PC-3 (cell line): ENCODE results near the gene RPS8. TPM values are rescaled to one million over a fixed set of nuclear protein-coding genes. Genes with fewer than 3 reads are reported as not detected.
A peak's percentile ranks its signal among the peaks of the same experiment; 100 is the strongest.

Experiments
- ATAC-seq: fragments of 200-7000 bp; cut with Tn5 transposase; 2 replicates; pipeline ENCODE4 v1.9.1; 2020; ENCODE audit warnings: mild to moderate bottlenecking, moderate library complexity
- BruUV-seq: library from RNA; stranded (reverse); fragments of 400-500 nt; replicated peaks from 2 replicates; lab custom pipeline; 2021; lab: Mats Ljungman, UMichigan
- CTCF ChIA-PET: fragments of 300-600 bp; sonication (Branson Sonifier 250); formaldehyde crosslinking; loops from one replicate; lab custom pipeline; 2022; ENCODE audit warnings: antibody characterized with exemption; lab: Charles Lee
- POLR2A ChIA-PET: fragments of 300-600 bp; sonication (Branson Sonifier 250); formaldehyde crosslinking; loops from one replicate; lab custom pipeline; 2022; ENCODE audit warnings: antibody characterized with exemption; ENCODE audit not compliant: unreplicated experiment; lab: Charles Lee
- DNase-seq: peaks from one replicate; pipeline ENCODE4 v3.0.0-alpha.2; 2015
- H2AFZ ChIP-seq: fragments of 300-600 bp; sonication (generic); 2 replicates; pipeline ENCODE4 v1.6.0; 2016; ENCODE audit warnings: antibody characterized with exemption, low read length
- H3F3A ChIP-seq: fragments of 300-600 bp; sonication (generic); one replicate; pipeline ENCODE4 v1.6.0; 2017; ENCODE audit warnings: antibody characterized with exemption, low read length, control low read depth, mild to moderate bottlenecking; ENCODE audit not compliant: unreplicated experiment
- H3K27ac ChIP-seq: fragments of 300-600 bp; sonication (generic); 2 replicates; pipeline ENCODE4 v1.5.1; 2016; ENCODE audit warnings: mild to moderate bottlenecking, low read length
- H3K27me3 ChIP-seq: fragments of 300-600 bp; sonication (generic); 2 replicates; pipeline ENCODE4 v1.6.1; 2016; ENCODE audit warnings: low read length, mixed read lengths
- H3K36me3 ChIP-seq: fragments of 300-600 bp; sonication (generic); 2 replicates; pipeline ENCODE4 v1.6.1; 2016; ENCODE audit warnings: low read depth, mixed run types, low read length, mixed read lengths
- H3K4me1 ChIP-seq: fragments of 300-600 bp; sonication (generic); 2 replicates; pipeline ENCODE4 v1.5.1; 2016; ENCODE audit warnings: low read length; ENCODE audit not compliant: insufficient read depth
- H3K4me2 ChIP-seq: fragments of 300-600 bp; sonication (generic); 2 replicates; pipeline ENCODE4 v1.6.0; 2016; ENCODE audit warnings: low read length
- H3K4me3 ChIP-seq: fragments of 300-600 bp; sonication (generic); 2 replicates; pipeline ENCODE4 v1.5.1; 2016; ENCODE audit warnings: mild to moderate bottlenecking, low read length, mixed read lengths
- H3K79me2 ChIP-seq: fragments of 300-600 bp; sonication (generic); 2 replicates; pipeline ENCODE4 v1.6.1; 2017; ENCODE audit warnings: low read length, mixed read lengths
- H3K9ac ChIP-seq: fragments of 300-600 bp; sonication (generic); 2 replicates; pipeline ENCODE4 v1.6.0; 2016; ENCODE audit warnings: mild to moderate bottlenecking, low read length
- H3K9me2 ChIP-seq: fragments of 300-600 bp; sonication (generic); replicated peaks from 2 replicates; pipeline ENCODE4 v1.6.1; 2016; ENCODE audit warnings: mixed run types, low read length, mixed read lengths
- H3K9me3 ChIP-seq: fragments of 300-600 bp; sonication (generic); 2 replicates; pipeline ENCODE4 v1.6.1; 2016; ENCODE audit warnings: low read length, mixed read lengths
- H4K20me1 ChIP-seq: fragments of 300-600 bp; sonication (generic); 2 replicates; pipeline ENCODE4 v1.6.1; 2016; ENCODE audit warnings: low read length, mixed read lengths
- CTCF ChIP-seq: fragments of 300-600 bp; sonication (generic); conservative IDR thresholded peaks from 2 replicates; pipeline ENCODE4 v1.5.1; 2017; ENCODE audit warnings: antibody characterized with exemption, low read depth, mild to moderate bottlenecking, low read length
- EZH2 ChIP-seq: fragments of 300-600 bp; sonication (generic); IDR thresholded peaks from one replicate; pipeline ENCODE4 v1.6.1; 2017; ENCODE audit warnings: antibody characterized with exemption, mild to moderate bottlenecking, low read length; ENCODE audit not compliant: unreplicated experiment
- EZH2phosphoT487 ChIP-seq: fragments of 300-600 bp; sonication (generic); IDR thresholded peaks from 2 replicates; pipeline ENCODE4 v1.6.1; 2018; ENCODE audit warnings: mild to moderate bottlenecking, antibody characterized with exemption, low read length, borderline replicate concordance
- intact Hi-C: fragments of 100-400 bp; cut with micrococcal nuclease; formaldehyde crosslinking; loops from 2 replicates; pipeline ENCODE4 v1.9.0; 2023
- total RNA-seq: library from RNA; depleted of rRNA; stranded (reverse); fragments of >200 nt; gene quantifications from 2 replicates; pipeline ENCODE4 v1.2.3, GENCODE V29; 2014

RPS8 gene
- total RNA-seq, 1 experiment from 2014 or later: 1,663 TPM

- ChIA-PET CTCF (no interaction called here), POLR2A (no interaction called here)
- Histone ChIP-seq H3K79me2 (peaks cover 22% of the 10 kb centered on the region), H3K4me2 (peak overlapping the region; percentile 100), H2AFZ (no peak overlapping the region), H3K27ac (no peak overlapping the region), H3K9me3 (no peaks in the 10 kb centered on the region), H3K4me1 (peaks cover 29% of the 10 kb centered on the region), H3K4me3 (peak overlapping the region; percentile 98), H3F3A (peaks cover 5% of the 10 kb centered on the region), H3K9me2 (no peaks in the 10 kb centered on the region), H4K20me1 (peaks cover 12% of the 10 kb centered on the region), H3K9ac (no peak overlapping the region), H3K27me3 (no peaks in the 10 kb centered on the region), H3K36me3 (peaks cover 7% of the 10 kb centered on the region; the same call in 1 of the 2 replicates)
- DNase-seq: no peak
- intact Hi-C loops: no loop called here
- BruUV-seq: no TSS peak
- no peak for ATAC-seq
- no peak for TF ChIP-seq CTCF
- TF ChIP-seq EZH2: no peak
- TF ChIP-seq EZH2phosphoT487: no peak
Measured at GRCh38 chr1:44802306-44803061, 27.1 kb downstream of the RPS8 start.

GRCh38 chr1:44803062-44803311 is 27.6 kb downstream of the RPS8 start:
- no peak for ATAC-seq
- no peak for DNase-seq
- Histone ChIP-seq H3K27me3 (no peaks in the 10 kb centered on the region), H3K9ac (no peak overlapping the region), H3K4me3 (no peak overlapping the region), H2AFZ (no peak overlapping the region), H3K4me2 (no peak overlapping the region), H3K4me1 (peaks cover 34% of the 10 kb centered on the region), H4K20me1 (peaks cover 12% of the 10 kb centered on the region), H3K79me2 (peaks cover 22% of the 10 kb centered on the region), H3K9me2 (no peaks in the 10 kb centered on the region), H3K9me3 (no peaks in the 10 kb centered on the region), H3F3A (peaks cover 5% of the 10 kb centered on the region), H3K27ac (no peak overlapping the region), H3K36me3 (peaks cover 7% of the 10 kb centered on the region; the same call in 1 of the 2 replicates)
- CTCF ChIA-PET: no interaction called here
- no TSS peak for BruUV-seq
- no peak for TF ChIP-seq CTCF
- TF ChIP-seq EZH2phosphoT487: no peak
- TF ChIP-seq EZH2: no peak
- intact Hi-C loops: no loop called here
- POLR2A ChIA-PET: no interaction called here

GRCh38 chr1:44803312-44804095 is 28.2 kb downstream of the RPS8 start:
- Histone ChIP-seq H3K4me3 (no peak overlapping the region), H3K9me3 (no peaks in the 10 kb centered on the region), H3K36me3 (peaks cover 7% of the 10 kb centered on the region; the same call in 1 of the 2 replicates), H3K9ac (no peak overlapping the region), H3K27ac (no peak overlapping the region), H3K27me3 (no peaks in the 10 kb centered on the region), H3K4me1 (peaks cover 39% of the 10 kb centered on the region), H3K79me2 (peaks cover 22% of the 10 kb centered on the region), H2AFZ (no peak overlapping the region), H3K4me2 (no peak overlapping the region), H3F3A (peaks cover 5% of the 10 kb centered on the region), H4K20me1 (peaks cover 12% of the 10 kb centered on the region), H3K9me2 (no peaks in the 10 kb centered on the region)
- intact Hi-C loops: no loop called here
- no peak for ATAC-seq
- TF ChIP-seq EZH2phosphoT487 (no peak), CTCF (no peak), EZH2 (no peak)
- DNase-seq: no peak
- POLR2A ChIA-PET: no interaction called here
- CTCF ChIA-PET: no interaction called here
- BruUV-seq: no TSS peak
